Spleen (tissue), 7 donors: ENCODE results near the gene MRS2.

ENCODE experiments used
- POLR2A ChIP-seq, 3 donors: fragments of 450-650 bp; IDR thresholded peaks; one replicate each; pipeline ENCODE4 v1.5.1; 2017; ENCODE audit warnings: antibody characterized with exemption in 3 of 3, mild to moderate bottlenecking in 1 of 3
- TF ChIP-seq, protein P1 (sequence below), 11 experiments: fragments of 200-600 bp in 7 of 11; fragments of 450-650 bp in 4 of 11; sonication (generic) in 4 of 11; IDR thresholded peaks in 8 of 11; conservative IDR thresholded peaks in 3 of 11; 1 replicate in 7 of 11; 2 replicates in 4 of 11; pipeline versions ENCODE4 v1.4.0 to v1.8.0; 2016 to 2021; ENCODE audit warnings: antibody characterized with exemption in 11 of 11, inconsistent platforms in 4 of 11, mild to moderate bottlenecking in 1 of 11
- donor health status: DM: no; HTN: no; CAD: no; lungs with moderate emphysema.
- donor health status: DM: no; HTN: no; CAD: no.
- donor health status: DM: no; HTN: no; CAD: no.

- TF ChIP-seq, protein P1, sequence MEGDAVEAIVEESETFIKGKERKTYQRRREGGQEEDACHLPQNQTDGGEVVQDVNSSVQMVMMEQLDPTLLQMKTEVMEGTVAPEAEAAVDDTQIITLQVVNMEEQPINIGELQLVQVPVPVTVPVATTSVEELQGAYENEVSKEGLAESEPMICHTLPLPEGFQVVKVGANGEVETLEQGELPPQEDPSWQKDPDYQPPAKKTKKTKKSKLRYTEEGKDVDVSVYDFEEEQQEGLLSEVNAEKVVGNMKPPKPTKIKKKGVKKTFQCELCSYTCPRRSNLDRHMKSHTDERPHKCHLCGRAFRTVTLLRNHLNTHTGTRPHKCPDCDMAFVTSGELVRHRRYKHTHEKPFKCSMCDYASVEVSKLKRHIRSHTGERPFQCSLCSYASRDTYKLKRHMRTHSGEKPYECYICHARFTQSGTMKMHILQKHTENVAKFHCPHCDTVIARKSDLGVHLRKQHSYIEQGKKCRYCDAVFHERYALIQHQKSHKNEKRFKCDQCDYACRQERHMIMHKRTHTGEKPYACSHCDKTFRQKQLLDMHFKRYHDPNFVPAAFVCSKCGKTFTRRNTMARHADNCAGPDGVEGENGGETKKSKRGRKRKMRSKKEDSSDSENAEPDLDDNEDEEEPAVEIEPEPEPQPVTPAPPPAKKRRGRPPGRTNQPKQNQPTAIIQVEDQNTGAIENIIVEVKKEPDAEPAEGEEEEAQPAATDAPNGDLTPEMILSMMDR (IDR thresholded peaks at IDR 0.05 in 8 of 11, conservative IDR thresholded peaks at IDR 0.05 in 3 of 11), result no peak
- TF ChIP-seq POLR2A (IDR thresholded peaks at IDR 0.05), result no peak
These were observed 43.9 kb downstream of the MRS2 start for GRCh38 chr6:24446670-24447069.
